HEK293 (cell line): Measurements from ENCODE around the gene TRMT44.

Experiments used
- CTCF ChIP-seq: fragments of 450-650 bp; formaldehyde crosslinking; IDR thresholded peaks from 2 replicates; pipeline ENCODE4 v1.5.1; 2016; ENCODE audit warnings: missing biosample characterization, missing genetic modification characterization
- MEIS1 ChIP-seq: sonication (generic); formaldehyde crosslinking; IDR thresholded peaks from 2 replicates; pipeline ENCODE4 v1.8.1; 2022; ENCODE audit warnings: missing genetic modification reagents, mild to moderate bottlenecking, borderline replicate concordance
- ZNF274 ChIP-seq, 2 experiments: fragments of 200-500 bp in 1 of 2; fragments of 450-650 bp in 1 of 2; sonication (Bioruptor generic) in 1 of 2; formaldehyde crosslinking in 1 of 2; IDR thresholded peaks; 2 replicates each; pipeline versions ENCODE4 v1.5.1 to v1.6.1; 2014 to 2016; ENCODE audit warnings: borderline replicate concordance in 1 of 2, inconsistent platforms in 1 of 2, low read length in 1 of 2, missing biosample characterization in 1 of 2, missing genetic modification characterization in 1 of 2
- ZNF530 ChIP-seq: fragments of 450-650 bp; formaldehyde crosslinking; IDR thresholded peaks from 2 replicates; pipeline ENCODE4 v1.5.1; 2016; ENCODE audit warnings: low read depth, missing biosample characterization, missing genetic modification characterization
- ZNF558 ChIP-seq: fragments of 450-650 bp; formaldehyde crosslinking; IDR thresholded peaks from 2 replicates; pipeline ENCODE4 v1.5.1; 2016; ENCODE audit warnings: missing biosample characterization, missing genetic modification characterization

GRCh38 chr4:8435656-8436121, 4.9 kb upstream of the TRMT44 start:
- TF ChIP-seq ZNF530 (tag by site-specific recombination) (no peak), MEIS1 (no peak), ZNF274 (IDR thresholded peaks at IDR 0.05; ENCODE audit: low read length) (no peak), ZNF274 (tag by site-specific recombination; IDR thresholded peaks at IDR 0.05; ENCODE audit: borderline replicate concordance) (no peak), CTCF (tag by site-specific recombination) (no peak), ZNF558 (no peak)
